HEK293 (cell line): ENCODE measurements around the gene H2BK1.

Experiments used
- CTCF ChIA-PET: fragments of 350-600 bp; formaldehyde crosslinking; extraction: SDS; loops from one replicate; lab custom pipeline; 2021; ENCODE audit warnings: antibody characterized with exemption; lab: Yijun Ruan, JAX
- POLR2A ChIA-PET: fragments of 300-600 bp; formaldehyde crosslinking; extraction: SDS; loops from one replicate; lab custom pipeline; 2020; ENCODE audit warnings: antibody characterized with exemption, inconsistent platforms; lab: Yijun Ruan, JAX
- H3K27ac ChIP-seq: fragments of 200-500 bp; sonication (Bioruptor generic); 2 replicates; pipeline ENCODE4 v1.5.1; 2014; ENCODE audit warnings: low read depth, low read length, control low read depth, inconsistent platforms; ENCODE audit errors: extremely low read depth
- H3K36me3 ChIP-seq, 2 experiments: fragments of 200-500 bp in 1 of 2; sonication (Bioruptor generic) in 1 of 2; 1 replicate in 1 of 2; 2 replicates in 1 of 2; pipeline ENCODE4 v1.5.1; 2014 to 2017; ENCODE audit warnings: inconsistent platforms in 2 of 2, low read length in 2 of 2; ENCODE audit not compliant: control insufficient read depth in 2 of 2, insufficient read depth in 1 of 2
- H3K4me1 ChIP-seq: fragments of 200-500 bp; sonication (Bioruptor generic); 2 replicates; pipeline ENCODE4 v1.5.1; 2014; ENCODE audit warnings: mild to moderate bottlenecking, low read length, inconsistent platforms; ENCODE audit not compliant: control insufficient read depth, insufficient read depth
- H3K4me3 ChIP-seq: 2 replicates; pipeline ENCODE4 v1.5.1; 2011; ENCODE audit warnings: low read depth, mild to moderate bottlenecking, control low read depth, low read length, moderate library complexity
- H3K9me3 ChIP-seq: fragments of 200-500 bp; sonication (Bioruptor generic); 2 replicates; pipeline ENCODE4 v1.5.1; 2014; ENCODE audit warnings: low read depth, low read length, inconsistent platforms; ENCODE audit not compliant: control insufficient read depth, insufficient read depth
- KLF7 ChIP-seq: fragments of 450-650 bp; formaldehyde crosslinking; IDR thresholded peaks from 2 replicates; pipeline ENCODE4 v1.5.1; 2016; ENCODE audit warnings: missing biosample characterization, missing genetic modification characterization, borderline replicate concordance
- YY1 ChIP-seq: fragments of 450-650 bp; formaldehyde crosslinking; IDR thresholded peaks from 2 replicates; pipeline ENCODE4 v1.5.1; 2018; ENCODE audit warnings: missing biosample characterization, missing genetic modification characterization
- YY2 ChIP-seq: fragments of 450-650 bp; formaldehyde crosslinking; IDR thresholded peaks from 2 replicates; pipeline ENCODE4 v1.5.1; 2016; ENCODE audit warnings: missing biosample characterization, missing genetic modification characterization
- ZBTB7A ChIP-seq: fragments of 450-650 bp; formaldehyde crosslinking; IDR thresholded peaks from 2 replicates; pipeline ENCODE4 v1.5.1; 2016; ENCODE audit warnings: low read depth, missing biosample characterization, missing genetic modification characterization
- ZFP41 ChIP-seq: fragments of 450-650 bp; formaldehyde crosslinking; IDR thresholded peaks from 2 replicates; pipeline ENCODE4 v1.5.1; 2016; ENCODE audit warnings: missing biosample characterization, missing genetic modification characterization, borderline replicate concordance
- ZIC2 ChIP-seq: fragments of 450-650 bp; formaldehyde crosslinking; IDR thresholded peaks from 2 replicates; pipeline ENCODE4 v1.5.1; 2016; ENCODE audit warnings: missing biosample characterization, missing genetic modification characterization
- ZNF140 ChIP-seq: fragments of 450-650 bp; formaldehyde crosslinking; IDR thresholded peaks from 2 replicates; pipeline ENCODE4 v1.5.1; 2016; ENCODE audit warnings: missing biosample characterization, missing genetic modification characterization
- ZNF2 ChIP-seq: fragments of 450-650 bp; formaldehyde crosslinking; IDR thresholded peaks from 2 replicates; pipeline ENCODE4 v1.5.1; 2016; ENCODE audit warnings: missing biosample characterization, missing genetic modification characterization
- ZNF202 ChIP-seq: fragments of 450-650 bp; formaldehyde crosslinking; IDR thresholded peaks from 2 replicates; pipeline ENCODE4 v1.5.1; 2016; ENCODE audit warnings: missing biosample characterization, missing genetic modification characterization, borderline replicate concordance
- ZNF248 ChIP-seq: fragments of 450-650 bp; formaldehyde crosslinking; IDR thresholded peaks from 2 replicates; pipeline ENCODE4 v1.5.1; 2017; ENCODE audit warnings: missing biosample characterization, missing genetic modification characterization
- ZNF354C ChIP-seq: fragments of 450-650 bp; formaldehyde crosslinking; IDR thresholded peaks from 2 replicates; pipeline ENCODE4 v1.5.1; 2016; ENCODE audit warnings: missing biosample characterization, missing genetic modification characterization, low read depth, borderline replicate concordance
- ZNF394 ChIP-seq: fragments of 450-650 bp; formaldehyde crosslinking; IDR thresholded peaks from 2 replicates; pipeline ENCODE4 v1.5.1; 2016; ENCODE audit warnings: missing biosample characterization, missing genetic modification characterization, mild to moderate bottlenecking, moderate library complexity, borderline replicate concordance
- ZNF423 ChIP-seq: fragments of 450-650 bp; formaldehyde crosslinking; IDR thresholded peaks from 2 replicates; pipeline ENCODE4 v1.5.1; 2016; ENCODE audit warnings: missing biosample characterization, missing genetic modification characterization
- ZNF501 ChIP-seq: fragments of 450-650 bp; formaldehyde crosslinking; IDR thresholded peaks from 2 replicates; pipeline ENCODE4 v1.5.1; 2016; ENCODE audit warnings: missing biosample characterization, missing genetic modification characterization
- ZNF529 ChIP-seq: fragments of 450-650 bp; formaldehyde crosslinking; IDR thresholded peaks from 2 replicates; pipeline ENCODE4 v1.5.1; 2017; ENCODE audit warnings: missing genetic modification characterization, missing biosample characterization; ENCODE audit not compliant: insufficient replicate concordance
- ZNF549 ChIP-seq: fragments of 450-650 bp; IDR thresholded peaks from 2 replicates; pipeline ENCODE4 v1.5.1; 2018; ENCODE audit warnings: missing biosample characterization, missing genetic modification characterization, mild to moderate bottlenecking, inconsistent platforms, moderate library complexity
- ZNF560 ChIP-seq: fragments of 450-650 bp; formaldehyde crosslinking; IDR thresholded peaks from 2 replicates; pipeline ENCODE4 v1.5.1; 2017; ENCODE audit warnings: missing biosample characterization, missing genetic modification characterization, borderline replicate concordance
- ZNF585B ChIP-seq: fragments of 450-650 bp; formaldehyde crosslinking; IDR thresholded peaks from 2 replicates; pipeline ENCODE4 v1.5.1; 2016; ENCODE audit warnings: missing biosample characterization, missing genetic modification characterization
- ZNF621 ChIP-seq: fragments of 450-650 bp; formaldehyde crosslinking; IDR thresholded peaks from 2 replicates; pipeline ENCODE4 v1.5.1; 2017; ENCODE audit warnings: missing biosample characterization, missing genetic modification characterization
- ZNF660 ChIP-seq: fragments of 450-650 bp; IDR thresholded peaks from 2 replicates; pipeline ENCODE4 v1.5.1; 2018; ENCODE audit warnings: missing biosample characterization, mild to moderate bottlenecking, missing genetic modification characterization
- ZNF76 ChIP-seq: fragments of 450-650 bp; formaldehyde crosslinking; IDR thresholded peaks from 2 replicates; pipeline ENCODE4; 2016; ENCODE audit warnings: low read depth, missing biosample characterization, missing genetic modification characterization, borderline replicate concordance
- ZNF785 ChIP-seq: fragments of 450-650 bp; formaldehyde crosslinking; IDR thresholded peaks from 2 replicates; pipeline ENCODE4 v1.5.1; 2016; ENCODE audit warnings: missing biosample characterization, missing genetic modification characterization
- ZNF830 ChIP-seq: fragments of 450-650 bp; IDR thresholded peaks from 2 replicates; pipeline ENCODE4 v1.5.0; 2018; ENCODE audit warnings: missing biosample characterization, missing genetic modification characterization, low read depth, mild to moderate bottlenecking, moderate library complexity
- TF ChIP-seq, protein P1 (sequence below): fragments of 450-650 bp; formaldehyde crosslinking; IDR thresholded peaks from 2 replicates; pipeline ENCODE4 v1.5.1; 2016; ENCODE audit warnings: missing biosample characterization, missing genetic modification characterization
- TF ChIP-seq, protein P2 (sequence below): fragments of 450-650 bp; formaldehyde crosslinking; IDR thresholded peaks from 2 replicates; pipeline ENCODE4 v1.5.1; 2017; ENCODE audit warnings: missing biosample characterization, missing genetic modification characterization
- TF ChIP-seq, protein P3 (sequence below): fragments of 450-650 bp; formaldehyde crosslinking; IDR thresholded peaks from 2 replicates; pipeline ENCODE4 v1.5.1; 2016; ENCODE audit warnings: missing biosample characterization, missing genetic modification characterization, low read depth
- TF ChIP-seq, protein P4 (sequence below): fragments of 450-650 bp; formaldehyde crosslinking; IDR thresholded peaks from 2 replicates; pipeline ENCODE4 v1.5.1; 2016; ENCODE audit warnings: missing biosample characterization, missing genetic modification characterization

The H2BK1 gene

DNA sequence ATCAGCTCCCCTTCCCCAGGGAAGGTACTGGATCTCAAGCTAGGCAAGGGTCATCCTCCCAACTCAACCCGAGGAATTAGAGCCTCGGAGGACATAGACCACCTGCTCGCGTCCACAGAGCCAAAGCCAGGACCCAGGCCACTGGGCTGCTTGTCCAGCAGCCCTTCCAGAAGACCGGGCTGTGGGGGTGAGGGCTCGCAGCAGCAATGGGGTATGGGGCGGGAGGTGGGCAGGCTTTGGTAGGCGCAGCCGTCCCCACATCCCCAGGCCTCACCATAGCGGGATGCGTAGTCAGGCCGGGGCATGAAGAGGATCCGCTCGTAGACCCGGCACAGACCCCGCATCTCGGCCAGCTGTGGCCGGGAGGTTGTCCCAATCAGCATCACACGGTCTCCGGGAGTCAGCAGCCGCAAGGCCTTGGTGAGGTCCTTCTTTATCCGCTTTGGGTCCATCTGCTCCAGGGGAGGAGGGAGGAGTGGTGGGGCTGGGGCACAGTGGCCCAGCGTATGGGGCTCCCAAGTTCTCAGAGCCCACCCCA lies 18.2 kb downstream of the H2BK1 start (continued):
- TF ChIP-seq ZFP41 (tag by site-specific recombination), result no peak
- no peak for TF ChIP-seq ZNF560 (tag by site-specific recombination)
- TF ChIP-seq, protein P1, sequence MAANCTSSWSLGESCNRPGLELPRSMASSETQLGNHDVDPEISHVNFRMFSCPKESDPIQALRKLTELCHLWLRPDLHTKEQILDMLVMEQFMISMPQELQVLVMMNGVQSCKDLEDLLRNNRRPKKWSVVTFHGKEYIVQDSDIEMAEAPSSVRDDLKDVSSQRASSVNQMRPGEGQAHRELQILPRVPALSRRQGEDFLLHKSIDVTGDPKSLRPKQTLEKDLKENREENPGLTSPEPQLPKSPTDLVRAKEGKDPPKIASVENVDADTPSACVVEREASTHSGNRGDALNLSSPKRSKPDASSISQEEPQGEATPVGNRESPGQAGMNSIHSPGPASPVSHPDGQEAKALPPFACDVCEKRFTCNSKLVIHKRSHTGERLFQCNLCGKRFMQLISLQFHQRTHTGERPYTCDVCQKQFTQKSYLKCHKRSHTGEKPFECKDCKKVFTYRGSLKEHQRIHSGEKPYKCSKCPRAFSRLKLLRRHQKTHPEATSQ (tag by site-specific recombination), result no peak
- no peak for TF ChIP-seq YY2 (tag by site-specific recombination)
- TF ChIP-seq, all 188 proteins: peak for 0

DNA sequence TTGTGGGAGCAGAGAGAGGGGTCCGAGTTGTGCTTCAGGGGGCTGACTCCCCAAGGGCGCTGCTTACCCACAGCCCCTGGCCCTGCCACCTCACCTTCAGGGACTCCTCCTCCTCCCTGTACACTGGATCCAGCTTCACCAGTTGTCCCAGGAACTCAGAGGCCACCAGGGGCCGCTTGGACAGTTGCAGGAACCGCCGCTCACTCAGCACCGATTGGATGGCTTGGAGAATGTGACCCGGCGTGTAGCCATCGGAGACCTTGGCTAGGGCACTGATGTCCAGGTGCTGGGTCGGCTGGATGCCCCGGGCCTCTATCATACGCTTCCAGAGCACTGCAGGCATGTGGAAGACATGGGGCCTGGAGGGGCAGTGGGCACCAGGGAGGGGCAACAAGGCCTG lies 18.7 kb downstream of the H2BK1 start:
- H3K27ac ChIP-seq, result no peak overlapping the region
- POLR2A ChIA-PET, result interaction anchor here (0.5 kb wide), 1 partner anchor 26 kb away, joined by 4 read pairs; no protein-coding TSS in a partner anchor
- no peaks in the 10 kb centered on the region for H3K9me3 ChIP-seq
- CTCF ChIA-PET, result no interaction called here
- TF ChIP-seq, protein P2, sequence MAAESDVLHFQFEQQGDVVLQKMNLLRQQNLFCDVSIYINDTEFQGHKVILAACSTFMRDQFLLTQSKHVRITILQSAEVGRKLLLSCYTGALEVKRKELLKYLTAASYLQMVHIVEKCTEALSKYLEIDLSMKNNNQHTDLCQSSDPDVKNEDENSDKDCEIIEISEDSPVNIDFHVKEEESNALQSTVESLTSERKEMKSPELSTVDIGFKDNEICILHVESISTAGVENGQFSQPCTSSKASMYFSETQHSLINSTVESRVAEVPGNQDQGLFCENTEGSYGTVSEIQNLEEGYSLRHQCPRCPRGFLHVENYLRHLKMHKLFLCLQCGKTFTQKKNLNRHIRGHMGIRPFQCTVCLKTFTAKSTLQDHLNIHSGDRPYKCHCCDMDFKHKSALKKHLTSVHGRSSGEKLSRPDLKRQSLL (tag by site-specific recombination), result no peak
- TF ChIP-seq ZNF785 (tag by site-specific recombination), result no peak
- TF ChIP-seq ZNF529 (tag by site-specific recombination), result no peak
- no peak for TF ChIP-seq ZNF2
- no peaks in the 10 kb centered on the region for H3K36me3 ChIP-seq
- no peak overlapping the region for H3K4me3 ChIP-seq
- H3K4me1 ChIP-seq, result no peaks in the 10 kb centered on the region

DNA sequence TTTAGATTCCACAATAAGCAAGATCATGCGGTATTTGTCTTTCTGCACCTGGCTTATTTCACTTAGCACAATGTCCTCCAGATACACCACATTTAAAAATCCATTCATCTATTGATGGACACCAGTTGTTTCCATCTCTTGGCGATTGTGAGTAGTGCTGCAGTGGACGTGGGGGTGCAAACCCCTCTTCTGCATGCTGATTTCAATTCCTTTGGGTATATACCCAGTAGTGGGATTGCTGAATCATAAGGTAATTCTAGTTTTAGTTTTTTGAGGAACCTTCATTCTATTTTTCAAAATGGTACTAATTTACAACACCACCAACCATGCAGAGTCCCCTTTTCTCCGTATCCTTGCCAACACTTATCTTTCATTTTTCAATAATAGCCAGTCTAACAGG lies 21.2 kb downstream of the H2BK1 start:
- Histone ChIP-seq H3K36me3 (no peaks in the 10 kb centered on the region), H3K27ac (no peak overlapping the region), H3K4me3 (no peak overlapping the region), H3K9me3 (no peaks in the 10 kb centered on the region), H3K4me1 (no peaks in the 10 kb centered on the region)
- ChIA-PET POLR2A (no interaction called here), CTCF (no interaction called here)
- TF ChIP-seq ZNF140, result no peak
- TF ChIP-seq, protein P3, sequence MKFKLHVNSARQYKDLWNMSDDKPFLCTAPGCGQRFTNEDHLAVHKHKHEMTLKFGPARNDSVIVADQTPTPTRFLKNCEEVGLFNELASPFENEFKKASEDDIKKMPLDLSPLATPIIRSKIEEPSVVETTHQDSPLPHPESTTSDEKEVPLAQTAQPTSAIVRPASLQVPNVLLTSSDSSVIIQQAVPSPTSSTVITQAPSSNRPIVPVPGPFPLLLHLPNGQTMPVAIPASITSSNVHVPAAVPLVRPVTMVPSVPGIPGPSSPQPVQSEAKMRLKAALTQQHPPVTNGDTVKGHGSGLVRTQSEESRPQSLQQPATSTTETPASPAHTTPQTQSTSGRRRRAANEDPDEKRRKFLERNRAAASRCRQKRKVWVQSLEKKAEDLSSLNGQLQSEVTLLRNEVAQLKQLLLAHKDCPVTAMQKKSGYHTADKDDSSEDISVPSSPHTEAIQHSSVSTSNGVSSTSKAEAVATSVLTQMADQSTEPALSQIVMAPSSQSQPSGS (tag by site-specific recombination), result no peak
- no peak for TF ChIP-seq ZNF585B (tag by site-specific recombination)
- TF ChIP-seq KLF7, result no peak
- TF ChIP-seq ZNF621 (tag by site-specific recombination), result no peak
- no peak for TF ChIP-seq ZNF830 (tag by site-specific recombination)
- TF ChIP-seq ZNF501 (tag by site-specific recombination), result no peak
- no peak for TF ChIP-seq ZIC2 (tag by site-specific recombination)
- TF ChIP-seq YY1 (tag by site-specific recombination), result no peak
- TF ChIP-seq ZNF660 (tag by site-specific recombination), result no peak
- TF ChIP-seq ZNF549 (tag by site-specific recombination), result no peak
- TF ChIP-seq ZNF76 (tag by site-specific recombination), result no peak
- no peak for TF ChIP-seq ZNF248 (tag by site-specific recombination)
- no peak for TF ChIP-seq ZNF202 (tag by site-specific recombination)
- no peak for TF ChIP-seq ZBTB7A (tag by site-specific recombination)
- no peak for TF ChIP-seq ZNF354C
- TF ChIP-seq ZNF394 (tag by site-specific recombination), result no peak
- TF ChIP-seq, protein P4, sequence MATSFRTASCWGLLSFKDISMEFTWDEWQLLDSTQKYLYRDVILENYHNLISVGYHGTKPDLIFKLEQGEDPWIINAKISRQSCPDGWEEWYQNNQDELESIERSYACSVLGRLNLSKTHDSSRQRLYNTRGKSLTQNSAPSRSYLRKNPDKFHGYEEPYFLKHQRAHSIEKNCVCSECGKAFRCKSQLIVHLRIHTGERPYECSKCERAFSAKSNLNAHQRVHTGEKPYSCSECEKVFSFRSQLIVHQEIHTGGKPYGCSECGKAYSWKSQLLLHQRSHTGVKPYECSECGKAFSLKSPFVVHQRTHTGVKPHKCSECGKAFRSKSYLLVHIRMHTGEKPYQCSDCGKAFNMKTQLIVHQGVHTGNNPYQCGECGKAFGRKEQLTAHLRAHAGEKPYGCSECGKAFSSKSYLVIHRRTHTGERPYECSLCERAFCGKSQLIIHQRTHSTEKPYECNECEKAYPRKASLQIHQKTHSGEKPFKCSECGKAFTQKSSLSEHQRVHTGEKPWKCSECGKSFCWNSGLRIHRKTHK (tag by site-specific recombination), result no peak
- TF ChIP-seq ZNF423, result no peak
